ENCODE data around the gene HSPB2.
"Not testable (repeated sequence)": the region's sequence is repeated elsewhere in the genome, so short reads cannot be mapped to it uniquely, and the experiment has no call there.

HSPB2 gene, protein sequence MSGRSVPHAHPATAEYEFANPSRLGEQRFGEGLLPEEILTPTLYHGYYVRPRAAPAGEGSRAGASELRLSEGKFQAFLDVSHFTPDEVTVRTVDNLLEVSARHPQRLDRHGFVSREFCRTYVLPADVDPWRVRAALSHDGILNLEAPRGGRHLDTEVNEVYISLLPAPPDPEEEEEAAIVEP

DNA sequence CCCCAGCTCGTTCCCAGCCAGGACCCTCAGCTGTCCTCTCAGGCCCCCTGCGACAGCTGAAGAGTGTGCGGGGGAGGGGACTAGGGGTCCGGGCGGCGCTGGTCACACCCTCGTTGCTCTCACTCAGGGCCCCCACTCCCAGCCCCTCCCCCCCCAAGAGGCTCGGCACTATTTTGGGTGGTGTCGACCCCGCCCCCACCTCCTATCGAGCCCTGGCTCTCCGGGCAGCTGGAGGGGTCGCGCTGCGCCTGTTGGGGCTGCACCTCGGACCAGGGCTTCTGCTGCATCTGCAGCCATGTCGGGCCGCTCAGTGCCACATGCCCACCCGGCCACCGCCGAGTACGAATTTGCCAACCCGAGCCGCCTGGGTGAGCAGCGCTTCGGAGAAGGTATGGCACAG lies at the start of gene HSPB2:
TSS of gene HSPB2 (plus strand) at position 200 of the 400 bp plus-strand sequence. CDS start at position 296, 96 bp downstream.
- DNase-seq (ENCODE audit: insufficient read length, low spot score) = no peak
- no peak for FAIRE-seq

DNA sequence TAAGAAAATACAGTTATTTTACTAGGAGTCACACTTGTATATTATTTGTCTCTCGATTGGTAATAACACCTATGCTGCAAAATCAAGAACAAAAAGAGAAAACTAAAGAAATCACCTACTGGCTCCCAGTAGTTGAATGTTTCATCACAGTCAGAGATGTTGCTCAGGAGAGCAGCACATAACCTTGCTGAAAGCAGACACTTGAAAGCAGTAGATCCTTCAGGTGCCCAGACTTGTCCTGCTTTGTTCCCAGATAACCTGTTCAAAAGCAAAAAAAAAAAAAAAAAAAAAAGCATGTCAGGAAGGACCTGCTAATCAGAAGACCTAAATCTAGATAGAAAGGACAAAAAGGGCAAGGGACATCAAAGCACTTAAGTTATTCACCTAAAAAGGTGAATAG lies 42.4 kb upstream of the HSPB2 start:
- DNase-seq (ENCODE audit: insufficient read length, low spot score) (no peak), FAIRE-seq (no peak)

DNA sequence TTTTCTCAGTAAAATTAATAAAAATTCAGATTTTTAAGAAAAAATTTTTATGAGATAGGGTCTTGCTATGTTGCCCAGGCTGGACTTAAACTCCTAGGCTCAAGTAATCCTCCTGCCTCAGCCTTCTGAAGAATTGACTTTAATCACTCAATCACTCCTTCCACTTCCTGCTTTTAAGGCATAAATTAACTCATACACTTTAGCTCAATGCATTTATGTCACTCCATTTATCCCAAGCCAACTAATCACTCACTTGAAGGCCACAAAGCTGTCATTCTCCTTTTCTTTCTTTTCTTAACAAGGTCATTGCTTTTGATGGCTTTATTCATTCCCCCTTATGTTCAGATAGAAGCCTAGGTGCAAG lies 42.0 kb upstream of the HSPB2 start:
- no peak for FAIRE-seq
- no peak for DNase-seq (ENCODE audit: insufficient read length, low spot score)

DNA sequence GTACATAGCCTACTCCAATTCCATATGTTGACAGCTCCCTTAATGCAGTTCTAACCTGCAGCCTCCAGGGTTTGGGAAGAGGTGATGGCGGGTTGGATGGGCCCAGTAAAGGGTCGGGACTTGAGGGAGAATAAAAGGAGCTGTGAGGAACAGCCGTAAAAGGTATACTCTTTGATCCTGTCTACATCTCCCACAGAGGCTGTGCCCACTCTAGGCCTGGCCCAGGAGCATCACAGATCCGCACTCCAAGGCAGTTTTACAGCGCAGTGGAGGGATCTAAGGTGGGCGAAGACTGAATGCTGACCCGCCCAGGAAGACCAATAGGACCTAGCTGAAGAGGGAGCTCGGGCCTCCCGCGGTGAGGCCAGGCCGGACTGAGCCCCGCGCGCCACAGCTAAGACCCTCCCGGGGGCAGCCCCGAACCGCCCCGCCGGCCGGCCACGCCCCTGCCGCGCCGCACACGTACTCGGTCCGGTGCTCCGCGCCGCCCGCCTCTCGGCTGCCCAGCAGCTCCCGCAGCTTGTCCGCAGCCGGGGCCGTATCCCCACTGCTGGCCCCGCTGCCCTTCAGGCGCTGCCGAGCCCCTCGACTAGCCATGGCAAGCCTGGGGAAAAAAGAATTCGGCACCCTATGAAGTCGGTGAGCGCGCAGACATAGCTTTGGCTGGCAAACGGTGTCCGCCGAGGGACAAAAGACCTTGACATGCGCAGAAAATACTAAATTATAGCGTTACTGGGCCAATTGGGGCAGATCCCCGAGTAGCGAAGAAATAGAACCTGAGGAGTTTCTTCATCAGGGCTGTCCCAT lies 41.4 kb upstream of the HSPB2 start, which contains the start of gene ALG9:
TSS of gene ALG9 (minus strand) at position 696 of the 807 bp plus-strand sequence. CDS start at position 597, 99 bp downstream.
- FAIRE-seq (peak; percentile 98), DNase-seq (ENCODE audit: insufficient read length, low spot score) (peak; percentile 93)

DNA sequence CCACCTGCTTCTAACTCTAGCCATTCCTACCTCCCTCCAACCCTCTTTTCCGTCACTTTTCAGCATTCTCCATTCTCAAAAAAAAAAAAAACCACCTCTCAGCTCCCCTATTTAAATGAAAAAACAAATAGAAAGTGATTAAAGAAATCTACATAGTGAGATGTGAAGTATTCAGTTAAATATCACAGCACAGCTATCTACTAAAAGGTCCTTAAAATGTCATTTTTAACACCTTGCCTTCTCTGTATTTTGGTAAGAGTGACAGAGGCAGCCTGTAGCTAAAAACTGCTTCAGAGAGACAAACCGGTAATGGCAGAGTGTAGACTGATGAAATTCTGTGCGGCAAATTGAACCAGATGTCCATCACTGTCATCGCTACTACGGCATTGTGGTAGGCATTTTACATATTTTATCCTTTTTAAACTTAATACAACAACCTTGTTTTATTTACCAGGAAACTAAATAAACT lies 40.8 kb upstream of the HSPB2 start:
- peak; percentile 54 for FAIRE-seq
- DNase-seq (ENCODE audit: insufficient read length, low spot score) = no peak

DNA sequence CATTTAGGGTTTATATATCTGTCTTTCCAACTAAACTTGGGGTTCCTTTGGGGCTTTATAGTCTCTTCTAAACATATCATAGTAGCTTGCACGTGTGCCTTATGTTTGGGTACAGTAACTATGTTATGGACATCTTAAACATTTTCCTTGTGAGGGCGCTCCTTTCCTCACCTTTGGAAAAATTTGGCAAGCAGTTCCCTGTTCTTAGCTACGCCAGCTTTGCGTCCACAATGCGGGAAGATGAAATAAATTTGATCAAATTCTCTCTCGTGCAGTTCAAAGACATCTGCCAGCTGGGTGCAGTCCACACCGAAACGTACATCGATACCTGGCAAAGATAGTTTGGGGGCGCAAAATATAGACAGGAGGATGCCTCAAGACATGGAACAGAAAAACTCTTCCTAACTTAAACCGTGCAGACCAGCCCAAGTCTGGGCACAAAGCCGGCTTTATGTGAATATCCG lies 34.1 kb upstream of the HSPB2 start:
- no peak for DNase-seq (ENCODE audit: insufficient read length, low spot score)
- no peak for FAIRE-seq

DNA sequence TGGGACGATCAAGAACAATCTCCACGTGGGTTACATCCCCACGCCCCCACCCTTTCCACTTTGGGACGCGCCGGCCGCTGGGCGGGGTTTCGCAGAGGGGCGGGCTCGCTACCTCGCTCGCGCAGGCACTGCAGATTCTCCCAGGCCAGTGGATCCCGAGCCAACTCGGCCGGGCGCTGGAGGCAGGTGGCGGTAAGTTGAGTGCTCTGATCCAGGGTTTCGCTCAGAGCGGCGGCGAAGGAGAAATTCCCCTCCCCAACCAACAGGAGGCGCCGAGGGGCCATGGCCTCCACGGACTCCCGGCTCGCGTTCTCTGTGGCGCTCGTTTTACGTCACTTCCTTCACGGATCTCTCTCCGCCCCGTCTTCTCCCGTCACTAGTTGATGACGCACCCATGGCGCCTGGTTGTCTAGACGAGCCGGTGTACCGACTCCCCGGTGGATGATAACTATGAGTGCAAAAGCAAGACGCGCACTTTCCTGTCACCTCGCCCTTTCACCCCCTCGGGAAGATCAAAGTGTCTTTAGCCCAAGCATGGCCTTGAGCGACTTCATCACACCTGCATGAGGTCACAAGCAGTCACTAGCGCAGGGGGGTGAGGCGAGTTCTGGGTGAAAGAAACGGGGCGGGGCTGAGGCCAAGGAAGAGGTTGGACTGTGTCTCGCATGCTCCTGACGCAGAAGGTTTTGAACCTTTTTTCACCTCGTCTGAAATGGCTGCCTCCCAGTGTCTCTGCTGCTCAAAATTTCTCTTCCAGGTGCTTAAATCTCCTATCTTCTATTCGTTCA lies 33.5 kb upstream of the HSPB2 start, which contains the start of the genes CFAP68 and FDXACB1:
TSS of gene CFAP68 (plus strand) at position 693 of the 788 bp plus-strand sequence. CDS start at position 713, 20 bp downstream.
TSS of gene FDXACB1 (minus strand) at position 317 of the 788 bp plus-strand sequence. CDS start at position 284, 33 bp downstream.
- FAIRE-seq = peak; percentile 99
- peak; percentile 99 for DNase-seq (ENCODE audit: insufficient read length, low spot score)

DNA sequence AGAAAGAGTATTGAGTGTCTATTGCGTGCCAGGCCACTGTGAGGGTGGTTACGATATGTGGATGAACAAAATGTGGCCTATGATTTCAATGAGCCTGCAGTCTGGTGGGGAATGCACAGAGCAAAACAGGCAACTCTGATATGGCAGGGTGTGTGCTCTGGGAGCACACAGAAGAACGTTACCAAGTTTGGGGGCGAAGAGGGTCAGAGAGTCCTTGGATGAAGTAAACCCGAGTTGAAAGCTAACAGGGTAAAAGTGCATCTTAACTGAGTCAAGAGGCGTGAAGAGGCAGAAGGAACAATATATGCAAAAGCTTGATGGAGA lies 32.9 kb upstream of the HSPB2 start:
- FAIRE-seq = no peak
- DNase-seq (ENCODE audit: insufficient read length, low spot score) = no peak

DNA sequence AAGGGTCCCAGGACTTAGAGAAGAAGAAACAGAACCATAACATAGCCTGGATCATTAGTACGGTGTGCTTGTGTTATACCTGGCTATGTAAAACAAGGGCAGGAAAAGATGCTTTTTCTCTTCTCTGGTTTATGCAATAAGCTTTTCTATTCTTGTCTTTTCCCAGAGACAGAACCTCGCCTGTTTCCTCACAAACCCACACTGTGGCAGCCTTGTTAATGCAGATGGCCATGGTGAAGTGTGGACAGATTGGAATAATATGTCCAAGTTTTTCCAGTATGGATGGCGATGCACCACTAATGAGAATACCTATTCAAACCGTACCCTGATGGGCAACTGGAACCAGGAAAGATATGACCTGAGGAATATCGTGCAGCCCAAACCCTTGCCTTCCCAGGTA lies 30.3 kb upstream of the HSPB2 start:
- FAIRE-seq (peak; percentile 83), DNase-seq (ENCODE audit: insufficient read length, low spot score) (no peak)

DNA sequence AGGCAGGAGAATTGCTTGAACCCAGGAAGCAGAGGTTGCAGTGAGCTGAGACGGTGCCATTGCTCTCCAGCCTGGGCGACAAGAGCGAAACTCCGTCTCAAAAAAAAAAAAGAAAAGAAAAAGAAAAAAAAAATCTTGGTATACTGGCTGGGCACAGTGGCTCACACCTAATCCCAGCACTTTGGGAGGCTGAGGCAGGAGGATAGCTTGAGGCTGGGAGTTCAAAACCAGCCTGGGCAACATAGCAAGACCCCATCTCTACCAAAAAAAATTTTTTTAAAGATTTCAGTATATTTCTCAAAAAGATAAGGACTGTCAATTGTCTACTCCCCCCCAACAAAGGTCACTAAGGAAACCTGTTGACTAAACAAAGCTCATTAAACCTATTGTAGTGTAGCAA lies 27.5 kb upstream of the HSPB2 start:
- not testable (repeated sequence) for DNase-seq (ENCODE audit: insufficient read length, low spot score); FAIRE-seq

DNA sequence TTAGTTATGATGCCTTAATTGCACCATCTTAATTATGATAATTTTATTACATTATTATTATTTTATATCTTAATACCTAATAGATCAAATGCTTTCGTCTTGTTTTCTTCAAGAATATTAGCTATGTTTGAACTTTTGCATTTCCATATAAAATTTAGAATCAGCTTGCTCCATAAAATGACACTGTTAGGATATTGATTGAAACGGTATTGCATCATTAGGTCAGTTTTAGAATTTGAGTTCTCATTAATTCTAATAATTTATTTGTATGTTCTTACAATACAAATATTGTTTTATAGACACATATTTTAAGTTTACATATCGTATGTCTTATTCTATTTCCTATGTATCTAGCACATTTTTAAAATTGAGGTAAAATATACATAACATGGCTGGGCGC lies 26.5 kb upstream of the HSPB2 start:
- DNase-seq (ENCODE audit: insufficient read length, low spot score) (no peak), FAIRE-seq (no peak)

DNA sequence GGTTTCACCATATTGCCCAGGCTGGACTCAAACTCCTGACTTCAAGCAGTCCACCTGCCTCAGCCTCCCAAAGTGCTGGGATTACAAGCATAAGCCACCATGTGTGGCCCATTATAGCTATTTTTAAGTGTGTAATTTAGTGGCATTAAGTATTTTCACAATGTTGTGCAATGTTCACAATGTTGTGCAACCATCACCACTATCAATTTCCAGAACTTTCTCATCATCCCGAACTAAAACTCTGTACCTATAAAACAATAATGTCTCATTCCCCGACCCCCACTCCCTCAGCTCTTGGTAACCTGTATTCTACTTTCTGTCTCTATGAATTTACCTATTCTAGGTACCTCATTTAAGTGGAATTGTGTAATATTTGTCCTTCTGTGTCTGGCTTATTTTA lies 25.7 kb upstream of the HSPB2 start:
- DNase-seq (ENCODE audit: insufficient read length, low spot score) = no peak
- FAIRE-seq = no peak

DNA sequence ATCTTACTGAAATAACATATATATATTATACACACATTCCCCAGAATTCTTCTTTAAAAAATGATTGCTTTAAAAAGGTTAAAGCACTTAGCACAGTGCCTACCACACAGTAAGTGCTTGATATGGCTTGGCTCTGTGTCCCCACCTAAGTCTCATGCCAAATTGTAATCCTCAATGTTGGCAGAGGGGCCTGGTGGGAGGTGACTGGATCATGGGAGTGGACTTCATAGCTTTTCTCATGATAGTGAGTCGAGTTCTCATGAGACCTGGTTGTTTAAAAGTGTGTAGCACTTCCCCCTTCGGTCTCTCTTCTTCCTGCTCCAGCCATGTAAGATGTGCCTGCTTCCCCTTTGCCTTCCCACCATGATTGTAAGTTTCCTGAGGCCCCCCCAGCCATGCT lies 7.1 kb upstream of the HSPB2 start:
- DNase-seq (ENCODE audit: insufficient read length, low spot score) = no peak
- FAIRE-seq = no peak

DNA sequence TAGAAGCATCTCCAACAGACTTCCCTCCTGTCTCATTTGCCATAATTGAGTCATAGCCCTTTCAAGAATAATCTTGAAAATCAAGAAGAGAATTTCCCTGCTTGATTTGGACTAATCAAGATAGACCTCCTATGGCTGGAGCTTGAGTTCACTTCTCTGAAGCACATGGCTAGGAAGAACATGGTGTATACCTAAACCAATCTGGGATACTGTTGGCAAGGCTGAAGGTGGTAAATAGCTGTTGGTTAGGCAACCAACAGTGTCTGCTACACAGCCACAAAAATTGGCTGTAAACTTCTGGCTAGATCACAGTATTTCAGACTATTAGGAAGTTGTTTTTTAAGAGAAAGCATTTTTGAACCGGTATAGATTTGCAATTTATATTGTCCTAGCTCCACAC lies 5.9 kb upstream of the HSPB2 start:
- DNase-seq (ENCODE audit: insufficient read length, low spot score) (no peak), FAIRE-seq (peak; percentile 57)

DNA sequence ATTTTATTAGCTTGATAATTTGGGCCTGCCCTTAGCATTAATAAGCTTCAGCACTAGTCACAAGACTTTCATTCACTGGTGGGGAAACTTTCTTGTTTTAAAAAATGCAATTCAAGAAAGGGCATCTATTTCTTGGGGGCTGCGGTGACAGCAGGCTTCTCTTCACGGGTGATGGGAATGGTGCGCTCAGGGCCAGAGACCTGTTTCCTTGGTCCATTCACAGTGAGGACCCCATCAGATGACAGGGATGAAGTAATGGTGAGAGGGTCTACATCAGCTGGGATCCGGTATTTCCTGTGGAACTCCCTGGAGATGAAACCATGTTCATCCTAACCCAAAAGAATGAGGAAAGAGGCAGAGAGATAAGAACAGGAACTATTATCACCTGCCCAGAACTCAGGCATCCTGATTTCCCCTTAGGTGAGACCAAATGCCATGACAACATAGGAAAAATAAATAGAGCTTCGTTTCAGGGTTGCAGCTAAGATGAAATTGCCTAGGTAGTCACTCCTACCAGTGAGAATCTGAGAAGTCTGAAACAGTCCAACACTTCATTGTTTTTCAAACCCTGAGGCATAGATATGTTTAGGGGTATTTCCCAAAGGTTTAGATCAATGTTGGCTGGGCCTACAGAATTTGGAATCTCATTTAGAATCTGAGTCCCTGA lies 3.8 kb upstream of the HSPB2 start:
- DNase-seq (ENCODE audit: insufficient read length, low spot score) (no peak), FAIRE-seq (peak; percentile 82)

DNA sequence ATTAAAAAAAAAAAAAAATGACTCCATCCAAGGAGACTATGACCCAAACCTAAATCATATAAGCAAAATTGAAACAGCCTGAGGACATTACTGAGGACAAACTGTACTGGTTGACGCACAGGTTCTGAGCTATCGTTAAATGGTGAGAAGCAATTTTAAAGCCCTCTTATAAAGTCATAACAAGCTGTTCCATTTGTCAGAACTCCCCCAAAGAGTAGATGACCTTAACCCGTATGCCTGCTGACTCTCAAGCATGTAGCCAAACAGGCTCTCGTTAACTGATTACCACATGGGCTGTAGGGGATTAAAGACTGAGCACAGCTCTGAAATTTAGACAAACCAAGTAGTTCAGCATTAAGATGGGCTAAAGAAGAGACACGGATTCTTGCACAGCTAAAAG lies 3.2 kb upstream of the HSPB2 start:
- FAIRE-seq (peak; percentile 76), DNase-seq (ENCODE audit: insufficient read length, low spot score) (no peak)

DNA sequence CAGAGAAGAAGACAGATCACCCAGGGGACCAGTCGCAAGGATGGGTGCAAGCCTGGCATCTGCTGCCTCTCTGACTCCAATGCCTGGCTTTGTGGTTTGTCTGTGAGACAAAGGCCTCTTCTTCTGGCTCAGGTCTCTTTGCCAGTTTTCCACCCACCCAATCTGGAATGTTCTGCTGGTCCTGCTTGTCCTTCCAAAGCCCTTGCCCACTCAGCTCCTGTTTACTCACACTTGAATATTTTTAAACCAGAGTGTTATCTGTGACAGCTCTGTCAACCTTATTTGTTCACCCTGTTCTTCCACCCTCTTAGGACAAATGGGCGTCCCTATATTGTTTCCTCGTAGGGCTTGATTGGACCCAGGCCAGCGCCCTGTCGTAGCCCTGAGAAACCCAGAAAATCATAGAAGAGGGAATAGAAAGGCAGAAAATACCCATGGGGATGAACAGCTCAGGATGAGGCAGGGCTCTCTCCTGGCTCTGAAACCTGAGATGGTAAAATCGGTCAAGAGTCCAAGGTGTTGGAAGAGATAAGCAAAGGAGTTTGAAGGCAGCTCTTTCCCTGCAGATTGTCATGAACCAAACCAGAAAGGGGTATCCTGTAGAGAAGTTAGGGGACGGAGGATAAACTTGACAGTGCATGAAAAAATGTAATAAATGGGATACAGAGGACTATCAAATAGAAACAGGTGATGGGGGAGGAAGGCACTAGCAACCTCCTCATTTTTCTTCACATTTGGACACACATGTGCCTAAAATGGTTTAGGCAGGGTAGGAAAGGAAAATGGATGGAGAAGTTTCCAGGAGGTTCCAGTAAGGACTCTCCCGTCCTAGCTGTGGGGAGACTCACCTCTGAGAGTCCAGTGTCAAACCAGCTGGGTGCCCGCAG lies 1.6 kb upstream of the HSPB2 start:
- no peak for FAIRE-seq
- no peak for DNase-seq (ENCODE audit: insufficient read length, low spot score)

DNA sequence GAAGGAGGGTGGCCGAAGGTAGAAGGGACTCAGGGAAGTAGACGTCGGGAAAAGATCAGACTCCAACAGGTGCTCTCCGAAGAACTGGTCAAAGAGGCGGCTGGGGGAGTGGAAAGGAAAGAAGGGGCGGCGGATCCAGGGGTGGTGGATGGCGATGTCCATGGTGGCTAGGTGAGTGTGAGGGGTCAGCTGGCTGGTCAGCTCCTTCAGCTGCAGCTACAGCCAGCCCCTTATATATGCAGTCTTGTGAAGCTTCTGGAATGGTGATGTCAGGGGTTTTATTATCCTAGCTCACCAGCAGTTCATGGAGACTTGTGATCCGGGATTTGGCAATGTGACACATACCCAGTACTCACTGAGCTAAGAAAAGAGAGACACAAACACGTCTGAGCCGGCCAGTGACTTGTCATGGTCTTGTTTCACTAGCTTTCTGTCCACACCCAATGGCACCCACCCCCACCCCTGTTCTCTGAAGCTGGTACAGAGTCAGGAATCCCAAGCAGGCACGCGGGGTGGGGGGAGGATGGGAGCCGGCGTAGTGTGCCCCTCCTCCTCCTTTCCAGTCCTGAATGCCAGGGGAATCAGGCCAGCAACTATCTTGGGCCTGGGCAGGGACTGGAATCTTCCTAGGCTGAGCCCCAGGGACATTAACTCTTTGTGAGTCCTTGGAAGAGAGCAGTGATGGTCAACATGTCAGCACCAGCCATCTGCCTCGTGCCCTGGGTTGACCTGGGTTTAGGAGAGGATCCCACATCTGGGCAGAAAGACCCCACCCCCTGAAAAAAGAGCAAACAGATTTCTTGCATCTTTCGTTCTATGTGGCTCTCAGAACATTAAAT lies 752 bp upstream of the HSPB2 start, which contains the start of gene CRYAB:
TSS of gene CRYAB (minus strand) at position 208 of the 839 bp plus-strand sequence. CDS start at position 162, 46 bp downstream.
- FAIRE-seq (peak; percentile 83), DNase-seq (ENCODE audit: insufficient read length, low spot score) (peak; percentile 24)

Measured in HTR-8/SVneo (cell line).